ENCODE measurements around the gene IL34. TPM values are rescaled to one million over a fixed set of nuclear protein-coding genes. Genes with fewer than 3 reads are reported as not detected.

IL34 gene
- 5.2 and 8.4 TPM in 2 replicates for total RNA-seq (ENCODE audit: low replicate concordance)

DNA sequence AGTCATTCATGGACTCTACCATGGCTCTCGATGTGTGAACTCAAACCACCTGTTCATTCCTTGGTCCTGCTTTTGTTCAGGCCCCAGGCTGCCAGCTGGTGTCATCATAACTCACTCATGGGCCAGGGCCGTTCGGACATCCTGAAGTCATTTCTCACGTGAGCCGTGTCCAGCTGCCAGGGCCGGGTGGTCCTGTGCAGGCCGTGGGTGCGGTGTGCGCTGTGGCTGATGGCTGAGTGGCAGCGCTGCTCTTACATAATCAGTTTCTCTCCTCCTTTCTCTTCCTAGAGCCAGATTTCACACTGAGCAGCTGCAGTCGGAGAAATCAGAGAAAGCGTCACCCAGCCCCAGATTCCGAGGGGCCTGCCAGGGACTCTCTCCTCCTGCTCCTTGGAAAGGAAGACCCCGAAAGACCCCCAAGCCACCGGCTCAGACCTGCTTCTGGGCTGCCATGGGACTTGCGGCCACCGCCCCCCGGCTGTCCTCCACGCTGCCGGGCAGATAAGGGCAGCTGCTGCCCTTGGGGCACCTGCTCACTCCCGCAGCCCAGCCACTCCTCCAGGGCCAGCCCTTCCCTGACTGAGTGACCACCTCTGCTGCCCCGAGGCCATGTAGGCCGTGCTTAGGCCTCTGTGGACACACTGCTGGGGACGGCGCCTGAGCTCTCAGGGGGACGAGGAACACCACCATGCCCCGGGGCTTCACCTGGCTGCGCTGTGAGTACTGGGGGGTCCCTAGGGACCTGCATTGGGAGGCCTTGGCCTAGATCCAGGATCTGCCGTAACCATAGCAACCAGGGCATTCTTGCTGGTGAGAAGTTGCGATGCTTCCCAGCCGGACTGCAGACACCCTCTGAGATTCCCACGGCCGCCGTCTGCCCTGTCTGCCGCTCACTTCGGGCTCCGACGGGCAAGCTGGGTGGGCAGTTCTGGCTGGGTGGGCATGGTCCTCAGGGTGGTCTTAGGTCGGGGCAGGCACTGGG, at the start of gene IL34:
Gene IL34 (plus strand): TSS at position 300 of the 982 bp plus-strand sequence. CDS start 389 bp downstream, at position 689.

DNA sequence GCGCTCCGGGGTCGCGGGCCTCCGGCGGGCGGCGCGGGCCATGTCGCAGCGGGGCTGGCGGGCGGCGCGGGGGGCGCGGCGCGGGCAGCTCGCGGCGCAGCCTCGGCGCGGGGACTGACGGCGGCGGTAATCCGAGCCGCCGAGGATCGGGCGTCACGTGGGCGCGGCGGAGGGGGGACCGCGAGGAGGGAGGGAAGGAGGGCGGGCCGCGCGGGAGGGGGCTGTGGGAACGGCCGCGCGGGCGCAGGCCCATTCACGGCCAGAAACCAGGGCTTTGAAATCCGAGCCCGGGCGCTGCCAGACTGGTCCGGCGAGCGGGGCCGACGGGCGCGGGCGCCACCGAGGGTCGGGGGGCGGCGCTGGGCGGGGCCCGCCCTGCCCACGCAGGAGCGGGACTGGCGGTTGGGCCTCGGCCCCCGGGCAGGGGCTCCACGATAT, 39.6 kb downstream of the IL34 start, which contains the start of gene MTSS2:
Gene MTSS2 (minus strand): TSS at position 116 of the 438 bp plus-strand sequence. CDS start 262 bp downstream, outside the sequence.

Other genes starting within 250 kb of the IL34 start
- gene ST3GAL2, start 207.5 kb upstream of the IL34 start, total RNA-seq (ENCODE audit: low replicate concordance) = 9.8 and 47.0 TPM in 2 replicates
- 6.8 and 7.8 TPM in 2 replicates for gene FCSK, start 192.0 kb upstream of the IL34 start, total RNA-seq (ENCODE audit: low replicate concordance)
- 73.6 and 81.3 TPM in 2 replicates for gene COG4, start 123.0 kb upstream of the IL34 start, total RNA-seq (ENCODE audit: low replicate concordance)
- gene SF3B3, start 122.7 kb upstream of the IL34 start, total RNA-seq (ENCODE audit: low replicate concordance) = 53.9 and 64.0 TPM in 2 replicates
- gene MTSS2, start 39.5 kb downstream of the IL34 start, total RNA-seq (ENCODE audit: low replicate concordance) = 6.7 and 13.0 TPM in 2 replicates
- gene VAC14, start 154.6 kb downstream of the IL34 start, total RNA-seq (ENCODE audit: low replicate concordance) = 13.2 and 19.7 TPM in 2 replicates

Data from smooth muscle cell of the coronary artery (primary cell).